SIG-M5 treated with dmso at 0.1 percent for 504 hours (cell line): ENCODE measurements around the gene NKPD1.

Experiments
- DNase-seq: peaks from one replicate; lab custom pipeline; 2025; ENCODE audit not compliant: unreplicated experiment; lab: John Stamatoyannopoulos, UW

Gene NKPD1, protein sequence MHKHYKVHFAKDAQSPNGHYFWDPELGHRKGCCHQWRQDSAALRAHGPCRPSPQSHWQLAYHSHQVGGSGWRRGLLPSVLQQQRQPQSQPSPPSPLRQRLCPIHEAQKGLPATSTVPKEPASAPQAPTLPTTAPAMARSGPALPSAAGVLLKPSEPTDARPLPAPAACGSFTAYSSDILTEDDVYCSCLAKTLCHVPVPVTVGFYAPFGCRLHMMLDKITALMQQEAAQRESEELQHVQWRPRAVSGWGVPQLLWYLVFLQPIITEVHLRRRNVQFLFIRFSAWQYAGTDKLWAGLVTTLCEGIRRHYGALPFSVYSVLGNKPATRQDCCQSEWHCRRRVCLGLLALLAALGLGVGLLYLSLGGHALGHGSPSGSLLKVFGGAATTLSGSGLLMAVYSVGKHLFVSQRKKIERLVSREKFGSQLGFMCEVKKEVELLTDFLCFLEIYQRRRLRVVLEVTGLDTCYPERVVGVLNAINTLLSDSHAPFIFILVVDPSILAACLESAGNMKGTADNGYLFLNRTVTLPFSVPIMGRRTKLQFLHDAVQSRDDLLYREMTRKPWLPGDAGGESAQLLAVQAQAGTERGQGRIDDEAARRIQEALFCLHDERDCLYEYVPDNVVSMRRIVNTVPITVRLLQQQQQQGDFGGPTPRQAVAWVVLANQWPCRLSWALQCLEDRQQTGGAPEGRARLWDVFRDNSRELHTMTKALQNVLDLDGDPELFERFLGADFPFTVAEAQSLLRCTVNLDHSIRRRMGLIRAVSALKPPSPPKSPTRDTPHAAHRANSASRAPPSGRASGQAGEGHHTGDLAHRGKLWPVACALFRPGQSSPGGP

DNA sequence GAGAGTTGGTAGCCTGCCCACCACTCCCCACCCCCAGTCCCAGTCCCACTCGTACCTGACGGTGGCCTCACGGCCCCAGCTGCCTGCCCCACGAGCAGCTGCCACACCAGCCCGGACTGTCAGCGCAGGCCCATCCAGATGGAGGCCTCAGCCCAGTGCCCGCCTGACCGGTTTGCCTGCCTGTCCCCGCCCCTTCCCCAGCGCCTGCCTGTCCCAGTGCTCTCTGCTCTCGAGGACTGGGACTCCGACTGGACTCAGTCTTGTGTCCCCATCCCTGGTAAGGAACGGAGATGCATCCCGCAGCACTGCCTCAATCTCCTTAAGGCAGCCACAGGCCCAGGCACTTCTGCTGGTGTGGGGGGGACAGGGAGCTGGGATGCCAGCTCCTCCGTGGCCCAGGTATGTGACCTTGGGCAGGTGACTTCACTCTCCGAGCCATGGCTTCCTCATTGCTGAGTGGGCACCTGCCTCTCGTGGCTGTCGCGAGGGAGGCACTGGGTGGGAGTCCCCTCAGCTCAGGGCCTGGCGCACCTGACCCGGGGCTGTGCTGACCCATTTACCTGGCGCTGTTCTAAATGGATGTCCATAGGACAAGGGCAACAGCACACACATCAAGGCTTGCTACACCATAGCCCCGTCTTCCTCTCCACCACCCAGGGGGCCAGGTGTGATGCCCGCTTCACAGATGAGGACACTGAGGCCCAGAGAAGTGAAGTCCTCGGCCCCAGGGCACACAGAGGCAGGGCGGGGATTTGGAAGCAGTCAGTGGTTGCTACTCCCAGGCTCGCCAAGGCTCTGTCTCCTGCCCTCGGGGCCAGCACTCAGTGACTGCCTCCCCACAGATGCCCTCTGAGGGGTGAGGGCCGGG is at the start of gene NKPD1:
NKPD1 (minus strand) TSS at position 113 of the 868 bp plus-strand sequence. CDS start 832 bp downstream, outside the sequence.
- DNase-seq: peak; percentile 14

DNA sequence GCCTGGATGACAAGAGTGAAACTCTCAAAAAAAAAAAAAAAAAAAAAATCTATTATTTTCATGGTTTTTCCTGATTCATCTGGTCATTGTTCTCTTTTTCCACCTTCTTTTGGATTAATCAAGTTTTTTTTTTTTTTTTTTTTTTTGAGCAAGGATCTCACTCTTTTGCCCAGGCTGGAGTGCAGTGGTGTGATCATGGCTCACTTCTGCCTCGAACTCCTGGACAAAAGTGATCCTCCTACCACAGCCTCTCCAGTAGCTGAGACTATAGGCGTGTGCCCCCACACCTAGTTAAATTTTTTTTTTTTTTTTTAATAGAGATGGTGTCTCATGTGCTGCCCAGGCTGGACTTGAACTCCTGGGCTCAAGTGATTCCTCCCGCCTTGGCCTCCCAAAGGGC is 45.5 kb upstream of the NKPD1 start:
- no peak for DNase-seq

DNA sequence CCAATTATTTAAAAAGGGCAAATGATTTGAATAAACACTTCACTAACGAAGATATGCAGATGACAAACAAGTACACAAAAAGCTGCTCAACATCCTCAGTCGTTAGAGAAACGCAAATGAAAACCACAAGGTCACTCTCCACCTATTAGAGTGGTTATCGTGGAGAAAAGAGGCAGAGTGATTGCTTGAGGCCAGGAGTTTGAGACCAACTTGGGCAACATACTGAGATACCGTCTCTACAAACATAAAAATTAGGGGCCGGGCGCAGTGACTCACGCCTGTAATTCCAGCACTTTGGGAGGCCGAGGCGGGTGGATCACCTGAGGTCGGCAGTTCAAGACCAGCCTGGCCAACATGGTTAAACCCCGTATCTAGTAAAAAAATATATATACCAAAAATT is 45.0 kb upstream of the NKPD1 start:
- DNase-seq: no peak

DNA sequence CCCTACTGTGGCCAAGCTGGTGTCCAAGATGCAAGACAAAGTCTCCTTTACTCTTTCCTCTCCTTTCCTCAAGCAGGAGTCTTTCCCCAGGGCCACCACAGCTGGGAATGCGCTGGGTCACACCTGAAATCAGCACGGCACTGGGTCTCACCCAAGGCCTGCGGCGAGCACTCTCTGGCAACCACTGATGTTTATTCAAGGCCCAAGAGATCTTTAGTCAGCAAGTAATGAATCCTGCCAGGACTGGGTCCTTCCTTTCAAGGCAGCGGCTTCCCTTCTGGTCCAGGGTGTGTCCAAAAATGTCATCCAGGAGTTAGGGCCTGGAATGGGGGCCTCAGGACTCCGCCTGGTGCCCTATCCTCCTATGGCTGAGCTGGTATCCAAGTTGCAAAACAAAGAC is 41.9 kb upstream of the NKPD1 start:
- no peak for DNase-seq

DNA sequence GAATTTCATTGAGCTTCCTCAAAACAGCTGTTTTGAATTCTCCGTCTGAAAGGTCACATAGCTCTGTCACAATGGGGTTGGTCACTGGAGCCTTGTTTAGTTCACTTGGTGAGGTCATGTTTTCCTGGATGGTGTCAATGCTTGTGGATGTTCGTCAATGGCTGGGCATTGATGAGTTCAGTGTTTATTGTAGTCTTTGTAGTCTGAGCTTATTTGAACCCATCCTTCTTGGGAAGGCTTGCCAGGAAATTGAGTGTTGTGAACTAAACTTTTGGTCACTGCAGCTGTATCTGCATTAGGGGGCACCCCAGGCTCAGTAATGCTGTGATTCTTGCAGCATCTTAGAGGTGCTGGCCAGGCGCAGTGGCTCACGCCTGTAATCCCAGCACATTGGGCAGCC is 39.8 kb upstream of the NKPD1 start:
- no peak for DNase-seq

DNA sequence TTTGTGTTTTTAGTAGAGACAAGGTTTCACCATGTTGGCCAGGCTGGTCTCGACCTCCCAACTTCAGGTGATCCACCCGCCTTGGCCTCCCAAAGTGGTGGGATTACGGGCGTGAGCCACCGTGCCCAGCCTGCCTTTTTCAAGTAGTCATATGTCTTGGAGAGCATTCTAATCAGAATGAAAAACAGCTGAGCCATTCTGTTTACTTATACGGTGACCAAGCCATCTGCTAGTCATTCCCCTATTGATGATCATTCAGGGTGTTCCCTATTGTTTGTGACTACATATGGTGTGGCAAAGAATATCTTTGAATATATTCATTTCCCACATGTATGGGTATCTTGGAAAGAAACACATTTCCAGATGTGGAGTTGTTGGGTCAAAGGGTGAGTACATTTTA is 35.0 kb upstream of the NKPD1 start:
- DNase-seq: no peak

DNA sequence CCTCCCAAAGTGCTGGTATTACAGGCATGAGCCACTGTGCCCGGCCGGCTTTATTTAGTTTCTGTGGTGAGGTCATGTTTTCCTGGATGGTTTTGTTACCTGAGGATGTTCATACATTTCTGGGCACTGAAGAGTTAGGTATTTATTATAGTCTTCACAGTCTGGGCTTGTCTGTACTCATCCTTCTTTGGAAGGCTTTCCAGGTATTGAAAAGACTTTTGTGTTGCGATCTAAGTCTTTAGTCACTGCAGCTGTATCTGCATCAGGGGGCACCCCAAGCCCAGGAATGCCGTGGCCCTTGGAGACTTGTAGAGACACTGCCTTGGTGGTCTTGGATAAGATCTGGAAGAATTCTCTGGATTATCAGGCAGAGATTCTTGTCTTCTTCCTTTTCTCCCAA is 30.6 kb upstream of the NKPD1 start:
- DNase-seq: no peak

DNA sequence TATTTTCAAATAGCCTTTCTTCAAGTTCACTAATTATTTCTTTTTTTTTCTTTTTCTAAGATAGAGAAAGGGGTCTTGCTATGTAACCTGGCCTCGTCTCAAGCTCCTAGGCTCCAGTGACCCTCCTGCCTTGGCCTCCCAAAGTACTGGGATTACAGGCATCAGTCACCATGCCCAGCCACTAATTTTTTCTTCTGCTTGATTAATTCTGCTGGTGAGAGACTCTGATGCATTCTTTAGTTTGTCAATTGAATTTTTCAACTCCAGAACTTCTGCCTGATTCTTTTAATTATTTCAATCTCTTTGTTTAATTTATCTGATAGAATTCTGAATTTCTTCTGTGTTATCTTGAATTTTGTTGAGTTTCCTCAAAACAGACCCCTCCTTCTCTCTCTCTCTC is 29.2 kb upstream of the NKPD1 start:
- DNase-seq: no peak

DNA sequence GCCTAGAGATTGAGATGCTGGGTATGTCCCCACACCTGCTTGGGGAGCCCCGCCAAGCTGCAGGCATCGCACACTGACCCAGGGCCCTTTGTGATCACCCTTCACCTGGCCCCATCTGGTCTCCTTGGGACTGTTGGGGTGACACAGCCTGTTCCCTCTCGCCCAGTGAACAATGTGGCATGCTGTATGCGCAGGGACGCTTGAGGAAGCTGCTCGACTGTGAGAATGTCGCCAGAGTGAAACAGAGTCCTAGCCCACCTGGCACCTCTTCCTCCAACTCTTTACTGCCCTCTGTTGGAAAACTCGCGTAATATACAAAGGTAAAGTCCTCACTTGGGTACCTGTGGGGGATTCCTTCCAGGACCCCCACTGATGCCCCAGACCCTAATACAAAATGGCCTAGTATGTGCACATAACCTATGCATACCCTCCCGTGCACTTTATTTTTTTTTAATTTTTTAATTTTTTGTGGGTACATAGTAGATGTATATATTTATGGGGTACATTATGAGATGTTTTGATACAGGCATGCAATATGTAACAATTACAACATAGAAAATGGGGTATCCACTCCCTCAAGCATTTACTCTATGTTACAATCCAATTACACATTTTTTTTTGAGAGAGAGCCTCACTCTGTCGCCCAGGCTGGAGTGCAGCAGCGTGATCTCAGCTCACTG is 26.8 kb upstream of the NKPD1 start:
- no peak for DNase-seq

DNA sequence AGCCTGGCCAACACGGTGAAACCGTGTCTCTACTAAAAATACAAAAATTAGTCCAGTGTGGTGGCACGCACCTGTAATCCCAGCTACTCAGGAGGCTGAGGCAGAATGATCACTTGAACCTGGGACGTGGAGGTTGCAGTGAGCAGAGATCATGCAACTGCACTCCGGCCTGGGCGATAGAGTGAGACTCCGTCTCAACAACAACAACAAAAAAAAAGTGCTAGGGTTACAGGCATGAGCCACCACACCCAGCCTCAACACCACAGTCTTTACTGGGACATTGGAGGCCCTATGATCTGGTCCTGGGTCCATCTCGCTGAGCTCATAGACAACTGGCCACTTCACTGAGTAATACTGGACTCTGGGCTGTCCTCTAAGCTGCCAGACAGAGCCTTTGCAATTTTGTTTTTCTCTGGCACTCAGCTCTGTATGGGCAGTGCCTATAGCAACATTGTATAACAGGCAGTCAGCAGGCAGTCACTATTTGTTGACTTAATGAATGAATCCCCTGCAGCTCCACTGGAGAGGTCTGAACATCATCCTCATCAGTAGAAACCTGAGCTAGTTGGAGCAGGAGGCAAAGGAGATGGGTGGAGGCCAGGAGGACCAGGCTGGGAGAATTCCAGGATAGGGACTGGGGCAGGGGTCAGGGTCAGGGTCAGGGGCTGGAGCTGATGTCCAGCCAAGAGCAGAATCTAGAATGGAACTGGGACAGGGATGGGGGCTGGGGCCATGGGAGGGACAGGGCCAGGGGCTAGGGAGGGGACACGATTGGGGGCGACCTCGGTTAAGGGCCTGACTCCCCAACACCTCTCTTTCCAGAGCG is 25.9 kb upstream of the NKPD1 start:
- no peak for DNase-seq

DNA sequence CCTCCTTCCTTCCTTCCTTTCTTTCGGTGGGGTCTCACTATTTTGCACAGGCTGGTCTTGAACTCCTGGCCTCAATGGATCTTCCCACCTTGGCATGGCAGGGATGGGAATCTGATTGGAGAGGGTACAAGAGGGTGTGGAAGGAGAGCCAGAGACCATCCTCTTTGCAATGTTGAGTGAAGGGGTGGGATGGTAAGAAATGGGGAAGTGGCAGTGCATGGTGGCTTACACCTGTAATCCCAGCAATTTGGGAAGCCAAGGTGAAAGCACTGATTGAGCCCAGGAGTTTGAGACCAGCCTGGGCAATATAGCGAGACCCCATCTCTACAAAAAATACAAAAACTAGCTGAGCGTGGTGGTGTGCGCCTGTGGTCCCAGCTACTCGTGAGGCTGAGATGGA is 23.3 kb upstream of the NKPD1 start:
- DNase-seq: no peak

DNA sequence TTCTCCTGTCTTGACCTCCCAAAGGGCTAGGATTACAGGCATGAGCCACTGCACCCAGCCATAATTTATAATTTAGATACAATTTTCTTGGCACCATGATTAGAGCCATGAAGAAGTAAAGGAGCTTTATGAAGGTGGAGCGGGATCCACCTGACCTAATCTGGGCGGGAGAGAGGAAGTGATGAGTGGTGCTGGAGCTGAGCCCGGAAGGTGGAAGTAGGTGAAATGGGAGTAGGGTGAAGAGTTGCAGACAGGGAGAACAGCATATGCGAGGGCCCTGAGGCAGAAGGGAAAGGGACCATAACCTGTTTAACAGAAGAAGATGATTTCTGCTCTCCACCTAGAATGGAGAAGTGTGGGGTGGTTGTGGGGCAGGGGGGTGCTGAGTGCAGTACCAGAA is 22.0 kb upstream of the NKPD1 start:
- no peak for DNase-seq

DNA sequence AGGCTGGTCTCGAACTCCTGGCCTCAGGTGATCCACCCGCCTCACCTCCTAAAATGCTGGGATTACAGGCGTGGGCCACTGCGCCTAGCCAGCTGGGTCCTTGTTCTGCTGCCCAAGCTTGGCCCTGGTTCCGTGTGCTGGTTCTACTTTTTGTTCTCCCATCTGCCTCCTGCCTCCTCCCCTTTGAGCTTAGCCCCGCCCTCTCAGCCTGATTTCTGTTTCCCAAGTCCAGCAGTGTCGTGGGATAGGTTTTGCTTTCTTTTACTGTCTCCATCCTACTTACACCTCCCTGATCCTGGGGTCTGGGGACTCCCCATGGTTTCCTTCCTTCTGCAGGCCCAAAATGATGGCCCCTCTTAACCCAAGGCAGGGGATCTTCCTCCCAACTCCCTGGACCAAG is 20.2 kb upstream of the NKPD1 start:
- DNase-seq: no peak

DNA sequence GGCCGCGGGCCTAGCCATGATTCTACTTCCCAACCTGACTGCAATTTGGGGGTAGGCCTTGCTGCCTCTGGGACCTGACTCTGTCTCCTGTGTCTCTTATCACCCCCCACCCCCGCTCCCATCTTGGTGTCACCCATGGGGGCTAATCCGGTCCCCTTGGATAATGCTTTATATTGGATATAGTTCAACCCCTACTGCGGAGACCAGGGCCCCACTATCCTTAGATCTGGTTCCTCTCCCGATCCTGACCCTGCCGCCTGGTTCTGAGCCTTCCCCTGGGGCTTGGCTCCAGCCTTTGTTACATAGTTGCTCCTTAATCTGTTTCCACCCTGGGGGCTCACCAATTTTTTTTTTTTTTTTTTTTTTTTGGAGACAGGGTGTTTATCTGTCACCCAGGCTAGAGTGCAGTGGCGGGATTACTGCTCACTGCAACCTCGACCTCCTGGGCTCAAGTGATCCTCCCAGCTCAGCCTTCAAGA is 19.1 kb upstream of the NKPD1 start:
- no peak for DNase-seq

DNA sequence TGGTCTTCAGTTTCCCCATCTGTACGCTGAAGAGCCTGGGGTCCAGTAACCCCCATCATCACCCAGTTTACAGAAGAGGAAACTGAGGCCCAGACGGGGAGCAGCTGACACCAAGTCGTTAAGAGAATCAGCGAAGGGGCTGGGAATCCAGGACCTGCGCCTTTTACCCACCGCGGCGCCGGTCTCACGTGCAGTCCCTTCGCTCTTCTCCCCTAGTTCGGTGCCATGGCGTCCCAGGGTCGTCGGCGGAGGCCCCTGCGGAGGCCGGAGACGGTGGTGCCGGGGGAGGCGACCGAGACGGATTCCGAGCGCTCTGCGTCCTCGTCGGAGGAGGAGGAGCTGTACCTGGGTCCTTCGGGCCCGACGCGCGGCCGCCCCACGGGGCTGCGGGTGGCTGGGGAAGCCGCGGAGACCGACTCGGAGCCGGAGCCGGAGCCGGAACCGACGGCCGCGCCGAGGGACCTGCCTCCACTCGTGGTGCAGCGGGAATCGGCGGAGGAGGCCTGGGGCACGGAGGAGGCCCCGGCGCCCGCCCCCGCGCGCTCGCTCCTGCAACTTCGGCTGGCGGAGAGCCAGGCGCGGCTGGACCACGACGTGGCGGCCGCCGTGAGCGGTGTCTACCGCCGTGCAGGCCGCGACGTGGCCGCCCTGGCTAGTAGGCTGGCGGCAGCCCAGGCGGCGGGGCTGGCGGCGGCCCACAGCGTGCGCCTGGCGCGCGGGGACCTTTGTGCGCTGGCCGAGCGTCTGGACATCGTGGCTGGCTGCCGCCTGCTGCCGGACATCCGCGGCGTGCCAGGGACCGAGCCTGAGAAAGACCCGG is 18.5 kb upstream of the NKPD1 start:
- DNase-seq: no peak

DNA sequence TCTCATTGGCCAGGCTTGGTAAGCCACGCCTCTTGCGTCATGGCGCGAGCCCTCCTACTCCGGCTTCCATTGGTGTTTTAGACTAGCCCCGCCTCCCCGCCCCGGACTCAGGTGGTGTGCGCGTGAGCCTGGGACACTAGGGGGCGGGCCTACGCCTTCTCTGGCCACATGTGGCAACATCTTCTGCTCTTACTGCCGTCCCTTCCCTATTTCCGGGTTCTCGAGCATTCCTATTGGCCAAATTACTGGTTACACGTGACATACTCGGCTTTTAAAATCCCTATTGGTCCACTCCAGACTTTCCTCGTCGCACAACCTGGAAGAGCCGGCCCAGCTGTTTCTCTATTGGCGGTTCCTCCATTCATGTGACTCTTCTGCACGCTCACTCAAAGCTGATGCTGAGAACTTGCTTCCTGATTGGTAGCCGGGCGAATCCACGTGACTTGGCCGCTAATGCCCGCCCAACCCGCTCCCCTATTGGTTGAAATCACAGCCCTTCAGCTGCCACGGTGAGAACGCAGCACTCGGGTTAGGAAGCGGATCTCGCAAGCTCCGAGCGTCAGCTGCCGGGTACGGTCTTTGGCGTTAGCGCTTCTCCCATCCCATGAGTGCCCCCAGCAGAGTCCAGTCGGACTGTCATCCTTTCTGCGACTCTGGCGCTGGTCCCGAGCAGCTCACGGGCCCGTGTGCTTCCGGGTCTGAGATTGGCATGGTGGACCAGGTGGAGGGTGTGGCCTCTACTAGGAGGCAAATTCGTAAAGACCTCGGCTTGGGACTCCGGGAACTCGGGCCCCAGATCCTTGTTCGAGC is 17.7 kb upstream of the NKPD1 start, which contains the start of gene BLOC1S3:
BLOC1S3 (plus strand) TSS at position 523 of the 810 bp plus-strand sequence. CDS start 513 bp downstream, outside the sequence.
- peak; percentile 100 for DNase-seq

DNA sequence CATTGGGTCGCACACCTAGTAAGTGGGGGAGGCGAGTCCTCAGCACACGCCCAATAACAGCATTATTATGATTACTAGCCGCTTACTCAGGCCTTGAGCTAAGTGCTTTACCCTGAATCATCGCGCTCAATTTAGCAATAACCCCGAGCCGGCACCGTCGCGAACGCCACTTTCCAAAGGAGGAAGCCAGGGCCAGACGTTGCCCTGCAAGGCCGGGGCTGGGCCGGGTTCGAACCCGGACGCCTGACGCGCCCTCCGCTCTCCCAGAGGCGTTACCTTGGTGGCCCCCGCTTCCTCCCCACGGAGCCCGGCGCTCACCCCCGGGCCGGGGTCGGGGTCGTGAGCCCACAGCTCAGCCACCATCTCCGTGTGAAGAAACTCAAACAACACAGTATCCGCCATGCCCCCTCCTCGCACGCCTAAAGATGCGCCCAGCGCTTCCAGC is 17.1 kb upstream of the NKPD1 start, which contains the start of gene TRAPPC6A:
TRAPPC6A (minus strand) TSS at position 421 of the 445 bp plus-strand sequence; CDS start at position 402, 19 bp downstream.
- peak; percentile 80 for DNase-seq
